ENCODE measurements around the gene FAM177A1.
"Not testable (repeated sequence)": the region's sequence is repeated elsewhere in the genome, so short reads cannot be mapped to it uniquely, and the experiment has no call there.

DNA sequence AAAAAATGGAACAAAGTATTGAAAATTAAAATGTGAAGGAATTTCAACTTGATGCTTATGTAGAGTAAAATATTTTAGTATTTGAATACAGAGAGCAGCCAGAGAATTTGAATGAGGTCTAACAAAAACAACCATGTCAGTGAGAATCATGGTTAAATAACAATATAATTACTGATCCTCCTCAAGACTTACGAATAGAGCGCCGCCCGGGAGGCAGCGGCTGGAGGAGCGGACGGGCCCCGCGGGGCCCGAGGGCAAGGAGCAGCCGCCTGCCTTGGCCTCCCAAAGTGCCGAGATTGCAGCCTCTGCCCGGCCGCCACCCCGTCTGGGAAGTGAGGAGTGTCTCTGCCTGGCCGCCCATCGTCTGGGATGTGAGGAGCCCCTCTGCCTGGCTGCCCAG lies 7.8 kb upstream of the FAM177A1 start:
- not testable (repeated sequence) for TF ChIP-seq CTCF (IDR thresholded peaks at IDR 0.05; ENCODE audit: poor library complexity); EZH2 (IDR thresholded peaks at IDR 0.05; ENCODE audit: borderline replicate concordance)
